HG03439 (cell line): ENCODE data around the gene PLCH2.

Experiments
- ATAC-seq: cut with Tn5 transposase; IDR thresholded peaks from one replicate; pipeline ENCODE4 v1.9.1; 2021; ENCODE audit warnings: mild to moderate bottlenecking, moderate library complexity; ENCODE audit not compliant: unreplicated experiment

The PLCH2 gene

DNA sequence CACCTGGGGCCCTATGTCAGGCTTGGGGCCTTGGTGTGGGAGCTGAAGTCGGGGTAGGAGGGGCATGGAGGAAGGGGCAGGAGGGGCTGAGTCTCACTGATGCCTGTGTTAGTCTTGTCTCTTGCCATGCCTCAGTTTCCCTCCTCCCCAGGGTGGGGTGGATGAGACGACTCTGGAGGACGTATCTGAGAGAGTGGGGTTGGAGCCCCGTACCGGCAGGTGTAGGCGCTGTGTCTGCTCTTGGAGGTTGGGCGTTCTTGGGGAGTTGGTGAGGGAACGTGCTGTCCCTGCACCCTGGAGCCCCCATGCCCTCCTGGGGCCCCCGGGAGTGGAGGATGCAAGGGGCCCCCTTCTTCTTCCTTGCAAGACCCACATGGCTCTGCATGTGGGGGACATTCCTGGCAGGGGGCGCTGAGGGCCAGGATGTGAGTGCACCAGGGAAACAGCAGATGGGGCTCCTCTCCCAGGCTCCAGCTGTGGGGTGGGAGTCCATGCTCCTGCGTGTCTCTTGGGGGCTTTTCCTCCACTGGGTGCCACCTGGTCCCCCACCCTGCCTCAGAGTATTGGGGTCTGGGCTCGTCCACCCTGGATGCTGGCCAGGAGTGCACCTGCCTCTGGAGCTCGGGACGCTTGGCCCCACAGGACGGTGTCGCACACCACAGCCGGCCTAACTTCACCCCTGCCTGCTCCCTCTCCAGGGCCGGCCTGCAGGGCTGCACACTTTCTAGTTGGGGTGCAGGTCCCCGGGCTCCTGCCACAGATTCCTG lies 78.7 kb downstream of the PLCH2 start:
- no peak for ATAC-seq
